Right cardiac atrium (tissue), 5 donors: ENCODE measurements around the gene RXFP2. TPM values are rescaled to one million over a fixed set of nuclear protein-coding genes. Genes with fewer than 3 reads are reported as not detected.

Source experiments
- ATAC-seq, 2 donors: fragments of 200-7000 bp; cut with Tn5 transposase; one replicate each; pipeline versions ENCODE4 v1.8.0 to v1.9.1; 2020; ENCODE audit warnings: moderate library complexity in 2 of 2, mild to moderate bottlenecking in 1 of 2
- DNase-seq, 3 donors: peaks; one replicate each; pipeline ENCODE4 v3.0.0-alpha.2; 2020
- H3K27ac ChIP-seq: one replicate; pipeline ENCODE4 v1.5.1; 2013; ENCODE audit warnings: mild to moderate bottlenecking, low read length, control low read depth, moderate library complexity
- H3K27me3 ChIP-seq: one replicate; pipeline ENCODE4 v1.6.1; 2013; ENCODE audit not compliant: control insufficient read depth, insufficient read depth
- H3K4me1 ChIP-seq: one replicate; pipeline ENCODE4 v1.6.1; 2013; ENCODE audit warnings: low read length; ENCODE audit not compliant: control insufficient read depth, insufficient read depth
- H3K4me3 ChIP-seq: one replicate; pipeline ENCODE4 v1.5.1; 2013; ENCODE audit warnings: low read length, control low read depth
- H3K9me3 ChIP-seq: one replicate; pipeline ENCODE4 v1.6.1; 2013; ENCODE audit warnings: low read length; ENCODE audit not compliant: control insufficient read depth
- WGBS: extraction: QIAGEN DNeasy Blood & Tissue Kit; methylation state at CpG from one replicate; pipeline ENCODE4 v1.1.7; 2013; 5-methylcytosine and 5-hydroxymethylcytosine counted together
- intact Hi-C, 4 donors: fragments of 100-400 bp; cut with DNase I; formaldehyde crosslinking; loops; one replicate each; pipeline versions ENCODE4 v1.11.0 to v1.14.0; 2022 to 2023
- polyA plus RNA-seq: library from polyadenylated mRNA; stranded (reverse); fragments of 200-250 nt; gene quantifications from one replicate; pipeline ENCODE4 v1.2.3, GENCODE V29; 2013
- total RNA-seq, 4 donors: library from RNA; stranded (reverse); fragmentation: NEBNext Ultra II Directional; extraction: Animal tissue kit (Norgen Biotek cat#: 25700); gene quantifications; one replicate each; pipeline ENCODE4 v1.2.1, GENCODE V29; 2021
- donor health status: healthy with polysubstance abuse.
- donor health status: DM: no; HTN: yes; CAD: no.
- donor health status: DM: no; HTN: no; CAD: no.
- donor health status: DM: no; HTN: yes; CAD: no; lungs with severe emphysema.
- donor health status: DM: yes; HTN: yes; CAD: no.

The RXFP2 gene
- total and polyA plus RNA-seq, 5 donors = not detected

- DNase-seq (no peak), ATAC-seq (no peak)
- WGBS = 67% methylated on average over 4 of the region's 4 CpGs
- no peaks in the 10 kb centered on the region for H3K4me1 ChIP-seq
- H3K27ac ChIP-seq = no peak overlapping the region
- H3K4me3 ChIP-seq = no peak overlapping the region
- no peaks in the 10 kb centered on the region for H3K27me3 ChIP-seq
- H3K9me3 ChIP-seq = no peaks in the 10 kb centered on the region
- intact Hi-C loops = no loop called here
These were observed 28.0 kb downstream of the RXFP2 start for GRCh38 chr13:31767175-31767900.

GRCh38 chr13:31768351-31768750, 29.0 kb downstream of the RXFP2 start:
- ATAC-seq = no peak
- H3K4me1 ChIP-seq = no peaks in the 10 kb centered on the region
- H3K27ac ChIP-seq = no peak overlapping the region
- no peaks in the 10 kb centered on the region for H3K27me3 ChIP-seq
- intact Hi-C loops = no loop called here
- H3K4me3 ChIP-seq = no peak overlapping the region
- H3K9me3 ChIP-seq = no peaks in the 10 kb centered on the region
- 68% methylated on average over 1 of the region's 1 CpG for WGBS
- no peak for DNase-seq

DNA sequence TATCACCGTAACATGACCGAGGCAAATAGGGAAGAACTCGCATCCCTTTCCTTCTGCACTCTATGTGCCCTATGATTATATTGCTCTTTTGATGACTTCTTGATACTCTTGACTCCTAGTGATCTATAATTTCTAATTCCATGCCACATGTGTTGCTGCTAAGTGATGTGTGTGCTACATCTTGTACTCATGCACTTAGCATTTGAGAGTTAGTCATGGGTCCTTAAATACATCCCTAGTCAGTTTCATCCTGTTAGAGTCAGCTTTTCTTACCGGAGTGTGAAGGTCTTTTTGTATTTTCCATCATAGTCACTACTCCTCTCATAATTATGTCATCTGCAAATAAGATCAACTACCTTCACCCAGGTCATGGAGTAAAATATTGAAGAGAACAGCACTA, 30.2 kb downstream of the RXFP2 start:
- DNase-seq (no peak), ATAC-seq (no peak)
- H3K4me1 ChIP-seq = no peaks in the 10 kb centered on the region
- H3K9me3 ChIP-seq = no peaks in the 10 kb centered on the region
- H3K27me3 ChIP-seq = no peaks in the 10 kb centered on the region
- no peak overlapping the region for H3K27ac ChIP-seq
- 91% methylated on average over 4 of the region's 4 CpGs for WGBS
- intact Hi-C loops = no loop called here
- no peak overlapping the region for H3K4me3 ChIP-seq

GRCh38 chr13:31772231-31772630, 32.9 kb downstream of the RXFP2 start:
- DNase-seq (no peak), ATAC-seq (no peak)
- intact Hi-C loops = no loop called here
- 74% methylated on average over 4 of the region's 4 CpGs for WGBS
- Histone ChIP-seq H3K4me3 (no peak overlapping the region), H3K4me1 (no peaks in the 10 kb centered on the region), H3K9me3 (no peaks in the 10 kb centered on the region), H3K27ac (no peak overlapping the region), H3K27me3 (no peaks in the 10 kb centered on the region)

- H3K27me3 ChIP-seq = no peaks in the 10 kb centered on the region
- no peaks in the 10 kb centered on the region for H3K9me3 ChIP-seq
- H3K27ac ChIP-seq = no peak overlapping the region
- no peaks in the 10 kb centered on the region for H3K4me1 ChIP-seq
- DNase-seq (no peak), ATAC-seq (no peak)
- H3K4me3 ChIP-seq = peak overlapping the region; percentile 23
- intact Hi-C loops = no loop called here
- 60% methylated on average over 4 of the region's 4 CpGs for WGBS
These were observed 34.2 kb downstream of the RXFP2 start for GRCh38 chr13:31773538-31773937.

DNA sequence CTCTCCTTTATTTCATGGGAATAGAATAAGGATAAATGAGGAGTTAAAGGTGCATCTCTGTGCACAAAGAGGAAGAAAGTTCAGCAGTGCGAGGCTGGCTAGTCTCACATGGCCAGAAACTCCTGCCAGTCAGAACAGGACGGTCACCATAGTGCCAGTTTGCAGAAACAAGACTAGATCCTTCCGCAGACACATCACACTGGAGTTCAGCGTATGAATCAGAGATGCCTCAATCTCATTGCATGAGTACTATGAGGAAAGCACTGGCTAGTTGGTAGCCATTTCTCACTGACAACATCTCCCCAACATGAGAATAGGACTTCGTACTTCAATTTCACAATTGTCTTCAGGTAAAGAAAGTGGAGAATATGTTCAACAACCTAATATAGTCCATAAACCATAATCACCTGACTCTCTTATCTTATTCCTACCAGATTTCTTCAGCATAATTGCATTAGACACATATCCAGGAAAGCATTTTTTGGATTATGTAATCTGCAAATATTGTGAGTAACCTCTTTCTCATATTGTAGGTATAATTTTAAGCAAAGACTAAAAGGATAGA, 34.9 kb downstream of the RXFP2 start:
- H3K9me3 ChIP-seq = no peaks in the 10 kb centered on the region
- intact Hi-C loops = no loop called here
- WGBS = 94% methylated on average over 5 of the region's 5 CpGs
- H3K4me1 ChIP-seq = no peaks in the 10 kb centered on the region
- H3K4me3 ChIP-seq = no peak overlapping the region
- H3K27me3 ChIP-seq = no peaks in the 10 kb centered on the region
- no peak for DNase-seq
- no peak overlapping the region for H3K27ac ChIP-seq
- ATAC-seq = no peak

GRCh38 chr13:31775148-31775547, 35.8 kb downstream of the RXFP2 start:
- ATAC-seq (no peak), DNase-seq (no peak)
- Histone ChIP-seq H3K27me3 (no peaks in the 10 kb centered on the region), H3K9me3 (no peaks in the 10 kb centered on the region), H3K27ac (no peak overlapping the region), H3K4me1 (no peaks in the 10 kb centered on the region), H3K4me3 (no peak overlapping the region)
- intact Hi-C loops = no loop called here
- WGBS = 94% methylated on average over 2 of the region's 2 CpGs

GRCh38 chr13:31775686-31776085, 36.4 kb downstream of the RXFP2 start:
- Histone ChIP-seq H3K27ac (no peak overlapping the region), H3K9me3 (no peaks in the 10 kb centered on the region), H3K4me3 (no peak overlapping the region), H3K4me1 (no peaks in the 10 kb centered on the region), H3K27me3 (no peaks in the 10 kb centered on the region)
- intact Hi-C loops = no loop called here
- ATAC-seq = peak; percentile 92 to 95
- 65% methylated on average over 3 of the region's 3 CpGs for WGBS
- DNase-seq = peak; percentile 65 to 85 (median 75)

DNA sequence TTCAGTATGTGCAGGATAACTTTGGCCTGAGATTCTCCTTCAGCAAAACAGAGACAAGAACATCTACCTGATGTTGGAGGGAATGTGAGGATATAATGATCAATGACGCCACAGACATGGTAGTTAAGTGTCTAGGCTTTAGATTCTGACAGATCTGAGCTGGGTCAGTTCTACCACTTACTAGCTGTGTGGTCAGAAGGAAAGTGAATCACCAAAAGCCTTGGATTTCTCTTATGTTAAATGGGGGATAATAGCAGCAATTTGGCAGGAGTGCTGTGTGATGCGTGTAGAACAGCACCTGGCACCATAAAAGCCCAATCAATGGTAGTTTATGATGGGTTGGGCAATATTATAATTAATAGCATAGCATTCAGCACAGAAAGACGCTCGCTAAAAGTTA, 41.7 kb downstream of the RXFP2 start:
- Histone ChIP-seq H3K9me3 (no peaks in the 10 kb centered on the region), H3K27ac (no peak overlapping the region), H3K4me1 (no peaks in the 10 kb centered on the region), H3K4me3 (no peak overlapping the region), H3K27me3 (no peaks in the 10 kb centered on the region)
- intact Hi-C loops = no loop called here
- ATAC-seq (no peak), DNase-seq (no peak)
- WGBS = 64% methylated on average over 4 of the region's 4 CpGs

DNA sequence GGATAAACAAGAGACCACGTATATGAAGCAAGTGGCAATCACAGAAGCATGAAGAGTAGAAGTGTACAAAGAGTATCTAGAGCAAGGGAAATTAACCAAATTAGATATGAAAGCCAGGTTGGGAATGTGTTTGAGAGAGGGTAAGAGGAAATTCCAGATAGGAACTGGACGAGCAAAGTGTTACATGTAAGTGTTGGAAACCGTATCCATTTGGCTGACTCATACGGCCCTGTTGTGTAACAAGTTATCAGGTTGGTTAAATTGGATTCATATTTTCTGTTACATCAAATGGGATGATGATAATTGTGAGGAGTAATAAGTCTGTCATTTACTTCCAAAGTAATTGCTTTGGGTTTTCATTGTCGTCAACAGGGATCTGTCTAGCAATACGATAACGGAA, 46.7 kb downstream of the RXFP2 start:
- H3K27me3 ChIP-seq = no peaks in the 10 kb centered on the region
- DNase-seq (no peak), ATAC-seq (peak; percentile 74 to 75)
- no peaks in the 10 kb centered on the region for H3K9me3 ChIP-seq
- H3K4me1 ChIP-seq = no peaks in the 10 kb centered on the region
- no peak overlapping the region for H3K4me3 ChIP-seq
- no peak overlapping the region for H3K27ac ChIP-seq
- intact Hi-C loops = no loop called here
- 53% methylated on average over 7 of the region's 7 CpGs for WGBS

GRCh38 chr13:31790992-31791391, 51.7 kb downstream of the RXFP2 start:
- no peaks in the 10 kb centered on the region for H3K9me3 ChIP-seq
- no peak overlapping the region for H3K4me3 ChIP-seq
- no peaks in the 10 kb centered on the region for H3K27me3 ChIP-seq
- ATAC-seq = no peak
- intact Hi-C loops = loop anchor here in 1 of 4 donors (10.0 kb wide), 1 partner anchor 356 kb away; no protein-coding TSS in a partner anchor
- 64% methylated on average over 2 of the region's 2 CpGs for WGBS
- H3K4me1 ChIP-seq = no peaks in the 10 kb centered on the region
- no peak overlapping the region for H3K27ac ChIP-seq
- DNase-seq = no peak
